ENCODE data around the gene A1CF. TPM values are rescaled to one million over a fixed set of nuclear protein-coding genes. Genes with fewer than 3 reads are reported as not detected.

Gene A1CF
- polyA plus RNA-seq, 1 donor (not counting 4 experiments of a cell fraction or from before 2014, with no cell fraction given), result not detected

DNA sequence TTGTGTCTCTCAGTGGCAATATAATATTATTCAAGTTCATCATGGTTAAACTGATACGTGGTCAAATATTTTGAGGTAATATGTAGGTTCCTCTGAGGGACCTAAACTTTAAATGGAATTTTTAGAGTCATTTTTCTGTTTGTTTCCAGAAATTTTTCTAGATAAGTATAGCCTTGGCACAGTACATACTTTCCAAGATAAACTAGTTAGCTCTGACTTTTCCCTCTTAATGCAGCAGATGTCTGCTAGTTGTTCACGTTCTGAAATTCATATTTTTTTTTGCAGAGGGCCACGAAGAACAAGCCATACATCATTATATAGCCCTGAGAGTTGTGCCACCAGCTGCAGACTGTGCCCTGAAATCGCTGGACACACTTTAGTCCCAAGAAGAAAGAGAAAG is 61.6 kb downstream of the A1CF start:
- Histone ChIP-seq H4K20me1 (ENCODE audit: control insufficient read depth, extremely low read depth, insufficient read depth, low read length) (no peaks in the 10 kb centered on the region), H3K9ac (ENCODE audit: control insufficient read depth, extremely low read depth, insufficient read depth, low read length) (no peak overlapping the region), H3K4me1 (ENCODE audit: control insufficient read depth, extremely low read depth, insufficient read depth, low read length) (no peaks in the 10 kb centered on the region), H3K36me3 (ENCODE audit: control insufficient read depth in 2 of 2, extremely low read depth in 1 of 2, insufficient read depth in 2 of 2, low read length in 2 of 2) (no peaks in the 10 kb centered on the region), H3K27me3 (ENCODE audit: control insufficient read depth, extremely low read depth, insufficient read depth, low read length) (peaks cover 5% of the 10 kb centered on the region), H3K27ac (ENCODE audit: control insufficient read depth, insufficient read depth, low read length) (no peak overlapping the region), H3K9me3 (ENCODE audit: control insufficient read depth, low read depth, low read length) (no peaks in the 10 kb centered on the region), H2AFZ (ENCODE audit: control insufficient read depth, low read length) (no peak overlapping the region), H3K79me2 (ENCODE audit: control insufficient read depth, insufficient read depth, low read length) (no peaks in the 10 kb centered on the region), H3K9me1 (ENCODE audit: control insufficient read depth, extremely low read depth, insufficient read depth, low read length) (no peaks in the 10 kb centered on the region), H3K4me3 (ENCODE audit: control insufficient read depth in 2 of 3, extremely low read depth in 1 of 3, insufficient read depth in 2 of 3, low read depth in 1 of 3, low read length in 3 of 3) (no peak overlapping the region), H3K4me2 (ENCODE audit: control insufficient read depth, extremely low read depth, insufficient read depth, low read depth, low read length) (no peak overlapping the region)
- DNase-seq (ENCODE audit: low read depth, low spot score) (no peak), FAIRE-seq (no peak)
- dilution Hi-C loops (cut with MboI; ENCODE audit: extremely low pct_ligation_motif_present, low sequenced_read_pairs), result no loop called here
- TF ChIP-seq EZH2 (IDR thresholded peaks at IDR 0.05; ENCODE audit: low read length), result no peak
- TF ChIP-seq, protein P1, sequence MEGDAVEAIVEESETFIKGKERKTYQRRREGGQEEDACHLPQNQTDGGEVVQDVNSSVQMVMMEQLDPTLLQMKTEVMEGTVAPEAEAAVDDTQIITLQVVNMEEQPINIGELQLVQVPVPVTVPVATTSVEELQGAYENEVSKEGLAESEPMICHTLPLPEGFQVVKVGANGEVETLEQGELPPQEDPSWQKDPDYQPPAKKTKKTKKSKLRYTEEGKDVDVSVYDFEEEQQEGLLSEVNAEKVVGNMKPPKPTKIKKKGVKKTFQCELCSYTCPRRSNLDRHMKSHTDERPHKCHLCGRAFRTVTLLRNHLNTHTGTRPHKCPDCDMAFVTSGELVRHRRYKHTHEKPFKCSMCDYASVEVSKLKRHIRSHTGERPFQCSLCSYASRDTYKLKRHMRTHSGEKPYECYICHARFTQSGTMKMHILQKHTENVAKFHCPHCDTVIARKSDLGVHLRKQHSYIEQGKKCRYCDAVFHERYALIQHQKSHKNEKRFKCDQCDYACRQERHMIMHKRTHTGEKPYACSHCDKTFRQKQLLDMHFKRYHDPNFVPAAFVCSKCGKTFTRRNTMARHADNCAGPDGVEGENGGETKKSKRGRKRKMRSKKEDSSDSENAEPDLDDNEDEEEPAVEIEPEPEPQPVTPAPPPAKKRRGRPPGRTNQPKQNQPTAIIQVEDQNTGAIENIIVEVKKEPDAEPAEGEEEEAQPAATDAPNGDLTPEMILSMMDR (optimal IDR thresholded peaks at IDR 0.05 in 1 of 3, IDR thresholded peaks at IDR 0.05 in 1 of 3, conservative IDR thresholded peaks at IDR 0.05 in 1 of 3; ENCODE audit: extremely low read depth in 1 of 3, insufficient read depth in 2 of 3, low read length in 3 of 3), result no peak

DNA sequence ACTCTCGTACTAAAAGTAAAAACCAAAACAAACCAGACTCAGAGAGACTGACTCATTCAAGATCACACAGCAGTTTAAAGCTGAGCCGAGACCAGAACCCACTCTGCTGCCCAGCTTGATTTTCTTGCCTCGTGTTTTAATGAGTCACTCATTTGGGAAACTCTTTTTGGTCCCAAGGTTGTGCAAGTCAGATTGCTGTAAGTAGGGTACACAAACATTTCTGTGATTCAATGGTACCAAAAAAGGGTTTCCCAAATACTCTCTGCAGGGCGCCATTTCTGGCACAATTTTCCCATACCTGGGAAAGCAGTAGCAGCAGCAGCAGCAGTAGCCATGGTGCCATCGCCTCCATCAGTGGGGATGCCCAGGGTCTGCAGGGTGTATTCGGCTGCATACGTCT is 75.8 kb downstream of the A1CF start:
- H2AFZ ChIP-seq (ENCODE audit: control insufficient read depth, low read length), result no peak overlapping the region
- dilution Hi-C loops (cut with MboI; ENCODE audit: extremely low pct_ligation_motif_present, low sequenced_read_pairs), result no loop called here
- no peak overlapping the region for H3K27ac ChIP-seq (ENCODE audit: control insufficient read depth, insufficient read depth, low read length)
- no peaks in the 10 kb centered on the region for H4K20me1 ChIP-seq (ENCODE audit: control insufficient read depth, extremely low read depth, insufficient read depth, low read length)
- peaks cover 7% of the 10 kb centered on the region for H3K27me3 ChIP-seq (ENCODE audit: control insufficient read depth, extremely low read depth, insufficient read depth, low read length)
- no peaks in the 10 kb centered on the region for H3K79me2 ChIP-seq (ENCODE audit: control insufficient read depth, insufficient read depth, low read length)
- H3K4me3 ChIP-seq (ENCODE audit: control insufficient read depth in 2 of 3, extremely low read depth in 1 of 3, insufficient read depth in 2 of 3, low read depth in 1 of 3, low read length in 3 of 3), result no peak overlapping the region
- no peaks in the 10 kb centered on the region for H3K9me3 ChIP-seq (ENCODE audit: control insufficient read depth, low read depth, low read length)
- no peak for FAIRE-seq
- no peak overlapping the region for H3K4me2 ChIP-seq (ENCODE audit: control insufficient read depth, extremely low read depth, insufficient read depth, low read depth, low read length)
- H3K9me1 ChIP-seq (ENCODE audit: control insufficient read depth, extremely low read depth, insufficient read depth, low read length), result no peaks in the 10 kb centered on the region
- DNase-seq (ENCODE audit: low read depth, low spot score), result no peak
- no peak for TF ChIP-seq EZH2 (IDR thresholded peaks at IDR 0.05; ENCODE audit: low read length)
- TF ChIP-seq, protein P1 (optimal IDR thresholded peaks at IDR 0.05 in 1 of 3, IDR thresholded peaks at IDR 0.05 in 1 of 3, conservative IDR thresholded peaks at IDR 0.05 in 1 of 3; ENCODE audit: extremely low read depth in 1 of 3, insufficient read depth in 2 of 3, low read length in 3 of 3), result no peak
- H3K9ac ChIP-seq (ENCODE audit: control insufficient read depth, extremely low read depth, insufficient read depth, low read length), result no peak overlapping the region
- no peaks in the 10 kb centered on the region for H3K4me1 ChIP-seq (ENCODE audit: control insufficient read depth, extremely low read depth, insufficient read depth, low read length)
- H3K36me3 ChIP-seq (ENCODE audit: control insufficient read depth in 2 of 2, extremely low read depth in 1 of 2, insufficient read depth in 2 of 2, low read length in 2 of 2), result no peaks in the 10 kb centered on the region
